IMR-90 (cell line): ENCODE data around the gene ANO7. TPM values are rescaled to one million over a fixed set of nuclear protein-coding genes. Genes with fewer than 3 reads are reported as not detected.

ENCODE experiments used
- ATAC-seq: fragments of 200-7000 bp; cut with Tn5 transposase; 2 replicates; pipeline ENCODE4 v1.9.1; 2020; ENCODE audit warnings: low read depth, mild to moderate bottlenecking, moderate library complexity
- BruUV-seq: library from RNA; stranded (reverse); fragments of 400-500 nt; replicated peaks from 2 replicates; lab custom pipeline; 2021; lab: Mats Ljungman, UMichigan
- CTCF ChIA-PET: fragments of 300-600 bp; formaldehyde crosslinking; extraction: SDS; loops from one replicate; lab custom pipeline; 2021; ENCODE audit warnings: antibody characterized with exemption; lab: Yijun Ruan, JAX
- POLR2A ChIA-PET: fragments of 300-600 bp; sonication (Branson Sonifier 250); formaldehyde crosslinking; loops from one replicate; lab custom pipeline; 2022; ENCODE audit warnings: antibody characterized with exemption; ENCODE audit not compliant: unreplicated experiment; lab: Charles Lee
- DNase-seq: peaks from one replicate; pipeline ENCODE4 v3.0.0; 2013
- H2AFZ ChIP-seq: replicated peaks from 2 replicates; pipeline ENCODE3; 2013; ENCODE audit warnings: low read length, mild to moderate bottlenecking; ENCODE audit not compliant: poor library complexity
- H2AK5ac ChIP-seq: 2 replicates; pipeline ENCODE4 v1.6.1; 2013; ENCODE audit warnings: low read depth, low read length, inconsistent platforms
- H2AK9ac ChIP-seq: replicated peaks from 2 replicates; pipeline ENCODE3; 2013; ENCODE audit warnings: mild to moderate bottlenecking, low read depth, low read length, moderate library complexity; ENCODE audit not compliant: poor library complexity
- H2BK120ac ChIP-seq: 2 replicates; pipeline ENCODE4 v1.6.1; 2013; ENCODE audit warnings: low read depth, low read length, inconsistent platforms
- H2BK15ac ChIP-seq: 3 replicates; pipeline ENCODE4 v1.6.1; 2013; ENCODE audit warnings: low read depth, low read length, inconsistent platforms
- H2BK20ac ChIP-seq: 2 replicates; pipeline ENCODE4 v1.6.1; 2013; ENCODE audit warnings: low read depth, mild to moderate bottlenecking, inconsistent platforms, low read length, moderate library complexity
- H2BK5ac ChIP-seq: 2 replicates; pipeline ENCODE4 v1.6.1; 2013; ENCODE audit warnings: mild to moderate bottlenecking, low read depth, low read length, inconsistent platforms; ENCODE audit not compliant: poor library complexity, severe bottlenecking
- H3K14ac ChIP-seq: replicated peaks from 2 replicates; pipeline ENCODE4 v1.6.1; 2013; ENCODE audit warnings: low read depth, low read length, inconsistent platforms
- H3K18ac ChIP-seq: 2 replicates; pipeline ENCODE4 v1.6.1; 2013; ENCODE audit warnings: low read depth, low read length, control low read depth
- H3K23ac ChIP-seq: 2 replicates; pipeline ENCODE4 v1.6.1; 2013; ENCODE audit warnings: low read depth, low read length, inconsistent platforms
- H3K27ac ChIP-seq: 2 replicates; pipeline ENCODE4 v1.5.1; 2013; ENCODE audit warnings: mild to moderate bottlenecking, control low read depth, low read length; ENCODE audit not compliant: insufficient read depth
- H3K27me3 ChIP-seq: 2 replicates; pipeline ENCODE4 v1.6.1; 2013; ENCODE audit warnings: low read length; ENCODE audit not compliant: control insufficient read depth, insufficient read depth
- H3K36me3 ChIP-seq: 2 replicates; pipeline ENCODE4 v1.6.1; 2013; ENCODE audit warnings: low read length, mixed read lengths; ENCODE audit not compliant: control insufficient read depth, insufficient read depth
- H3K4ac ChIP-seq: 2 replicates; pipeline ENCODE4 v1.6.1; 2013; ENCODE audit warnings: low read depth, low read length, inconsistent platforms
- H3K4me1 ChIP-seq: 2 replicates; pipeline ENCODE4 v1.6.1; 2013; ENCODE audit warnings: low read length, mixed read lengths; ENCODE audit not compliant: control insufficient read depth, insufficient read depth
- H3K4me2 ChIP-seq: 2 replicates; pipeline ENCODE4 v1.6.1; 2013; ENCODE audit warnings: low read depth, mild to moderate bottlenecking, control low read depth, low read length, moderate library complexity
- H3K4me3 ChIP-seq: 2 replicates; pipeline ENCODE4 v1.5.1; 2013; ENCODE audit warnings: low read depth, mild to moderate bottlenecking, control low read depth, low read length, moderate library complexity; ENCODE audit not compliant: insufficient read depth
- H3K56ac ChIP-seq: 2 replicates; pipeline ENCODE4 v1.6.1; 2013; ENCODE audit warnings: low read length, inconsistent platforms; ENCODE audit not compliant: insufficient read depth; ENCODE audit errors: extremely low read depth
- H3K79me1 ChIP-seq, 2 experiments: 2 replicates each; pipeline ENCODE4 v1.6.1; 2013; ENCODE audit warnings: low read length in 2 of 2, inconsistent platforms in 1 of 2, low read depth in 1 of 2
- H3K9ac ChIP-seq: 2 replicates; pipeline ENCODE4 v1.6.1; 2013; ENCODE audit warnings: low read depth, low read length, control low read depth
- H3K9me1 ChIP-seq: 2 replicates; pipeline ENCODE4 v1.6.1; 2013; ENCODE audit warnings: low read length, inconsistent platforms; ENCODE audit not compliant: insufficient read depth
- H3K9me3 ChIP-seq: 2 replicates; pipeline ENCODE4 v1.6.1; 2013; ENCODE audit warnings: low read length; ENCODE audit not compliant: control insufficient read depth, insufficient read depth
- H4K20me1 ChIP-seq: 2 replicates; pipeline ENCODE4 v1.6.1; 2013; ENCODE audit warnings: low read length, inconsistent platforms; ENCODE audit not compliant: insufficient read depth
- H4K5ac ChIP-seq: 2 replicates; pipeline ENCODE4 v1.6.1; 2013; ENCODE audit warnings: mild to moderate bottlenecking, low read depth, low read length, control low read depth
- H4K8ac ChIP-seq, 2 experiments: 2 replicates each; pipeline ENCODE4 v1.6.1; 2013; ENCODE audit warnings: low read depth in 2 of 2, low read length in 2 of 2, control low read depth in 1 of 2, inconsistent platforms in 1 of 2
- H4K91ac ChIP-seq: 2 replicates; pipeline ENCODE4 v1.6.1; 2013; ENCODE audit warnings: low read depth, low read length, inconsistent platforms; ENCODE audit not compliant: insufficient read depth
- FOS ChIP-seq: fragments of 150-350 bp; IDR thresholded peaks from 2 replicates; pipeline ENCODE4 v1.6.1; 2016; ENCODE audit warnings: low read depth, low read length
- MAZ ChIP-seq: IDR thresholded peaks from 2 replicates; pipeline ENCODE4 v1.6.1; 2012; ENCODE audit warnings: low read depth, mild to moderate bottlenecking, low read length, improper control_type of control experiment, moderate library complexity, borderline replicate concordance
- POLR2A ChIP-seq: IDR thresholded peaks from 2 replicates; pipeline ENCODE4 v1.6.1; 2012; ENCODE audit warnings: mild to moderate bottlenecking, low read depth, low read length
- WGBS, 2 experiments: methylation state at CpG; one replicate each; pipeline versions ENCODE4 v1.1.5 to v1.1.7; 2013; ENCODE audit warnings: missing lambda C conversion rate in 2 of 2; ENCODE audit not compliant: insufficient read length in 1 of 2; ENCODE audit errors: extremely low coverage in 2 of 2; 5-methylcytosine and 5-hydroxymethylcytosine counted together
- dilution Hi-C: fragments of 300-500 bp; cut with HindIII; formaldehyde crosslinking; loops from one replicate; pipeline ENCODE4 v1.14.3; 2018; ENCODE audit warnings: low sequenced_read_pairs; ENCODE audit not compliant: unreplicated experiment
- in situ Hi-C: fragments of 300-500 bp; cut with MboI; formaldehyde crosslinking; loops from 3 replicates; pipeline ENCODE4 v1.14.3; 2019; ENCODE audit warnings: low sequenced_read_pairs, inconsistent platforms, mixed read lengths
- intact Hi-C: fragments of 100-400 bp; cut with micrococcal nuclease; formaldehyde crosslinking; loops from 2 replicates; pipeline ENCODE4 v1.10.0; 2022
- polyA plus RNA-seq, 3 experiments: library from polyadenylated mRNA; depleted of rRNA; stranded (reverse); fragments of >200 nt; gene quantifications; 2 replicates each; pipeline ENCODE4 v1.2.3, GENCODE V29; 2012; ENCODE audit warnings: low replicate concordance in 1 of 3
- total RNA-seq: library from RNA; depleted of rRNA; stranded (reverse); fragments of >200 nt; gene quantifications from 2 replicates; pipeline ENCODE4 v1.2.3, GENCODE V29; 2012

Gene ANO7
- total and polyA plus RNA-seq, 2 of the 4 experiments (the other 2 are of a cell fraction): 0.36 to 3.4 TPM

GRCh38 chr2:241199897-241200821 is 11.7 kb downstream of the ANO7 start:
- no peaks in the 10 kb centered on the region for H4K20me1 ChIP-seq
- H3K4me2 ChIP-seq: no peak overlapping the region
- no peak for TF ChIP-seq MAZ
- no peak for TF ChIP-seq POLR2A
- TF ChIP-seq FOS: no peak
- no peak overlapping the region for H2BK20ac ChIP-seq
- ChIA-PET POLR2A (no interaction called here), CTCF (no interaction called here)
- H3K9ac ChIP-seq: no peak overlapping the region
- H3K14ac ChIP-seq: no peak overlapping the region
- in situ Hi-C loops: no loop called here
- H4K8ac ChIP-seq: no peak overlapping the region
- H2AK5ac ChIP-seq: no peak overlapping the region
- H3K9me1 ChIP-seq: no peaks in the 10 kb centered on the region
- no peak overlapping the region for H3K23ac ChIP-seq
- H3K36me3 ChIP-seq: no peaks in the 10 kb centered on the region
- no peak overlapping the region for H3K56ac ChIP-seq
- no peaks in the 10 kb centered on the region for H3K9me3 ChIP-seq
- H2AK9ac ChIP-seq: no peak overlapping the region
- H2AFZ ChIP-seq: no peak overlapping the region
- H3K4me3 ChIP-seq: no peak overlapping the region
- no peaks in the 10 kb centered on the region for H3K79me1 ChIP-seq
- no peak overlapping the region for H3K18ac ChIP-seq
- ATAC-seq (no peak), DNase-seq (no peak)
- intact Hi-C loops: no loop called here
- WGBS, 2 experiments: 72% methylated on average over 12 of the region's 42 CpGs; no CpG with 5 or more reads in 1 of the 2 experiments
- H2BK5ac ChIP-seq: no peak overlapping the region
- H3K4me1 ChIP-seq: no peaks in the 10 kb centered on the region
- no peak overlapping the region for H2BK15ac ChIP-seq
- H4K5ac ChIP-seq: no peak overlapping the region
- H3K4ac ChIP-seq: no peak overlapping the region
- BruUV-seq: no TSS peak
- no peak overlapping the region for H4K91ac ChIP-seq
- dilution Hi-C loops: no loop called here
- no peak overlapping the region for H2BK120ac ChIP-seq
- peaks cover 13% of the 10 kb centered on the region for H3K27me3 ChIP-seq
- no peak overlapping the region for H3K27ac ChIP-seq
